Kidney (tissue), 14 donors: ENCODE data around the gene FHL2. TPM values are rescaled to one million over a fixed set of nuclear protein-coding genes. Genes with fewer than 3 reads are reported as not detected.

ENCODE experiments used
- DNase-seq, 5 donors: peaks; one replicate each; pipeline ENCODE4 v3.0.0-alpha.2; 2013 to 2020
- FAIRE-seq: peaks from 2 replicates; lab custom pipeline; 2012; peaks lifted over from hg19 to GRCh38; lab: Jason Lieb, UNC
- H3K27ac ChIP-seq, 2 donors: one replicate each; pipeline ENCODE4 v1.7.0; 2013; ENCODE audit warnings: low read depth in 2 of 2, low read length in 2 of 2, inconsistent platforms in 1 of 2
- H3K27me3 ChIP-seq: one replicate; pipeline ENCODE4 v1.7.1; 2013; ENCODE audit warnings: low read length, inconsistent platforms; ENCODE audit not compliant: control insufficient read depth, insufficient read depth
- H3K36me3 ChIP-seq, 3 donors: one replicate each; pipeline versions ENCODE4 v1.7.0 to v1.7.1; 2013; ENCODE audit warnings: low read length in 3 of 3, control low read depth in 1 of 3, inconsistent platforms in 1 of 3; ENCODE audit not compliant: insufficient read depth in 3 of 3, control insufficient read depth in 2 of 3
- H3K4me1 ChIP-seq, 3 donors: one replicate each; pipeline versions ENCODE4 v1.7.0 to v1.7.1; 2013; ENCODE audit warnings: low read length in 3 of 3, inconsistent platforms in 1 of 3, low read depth in 1 of 3; ENCODE audit not compliant: control insufficient read depth in 2 of 3, insufficient read depth in 2 of 3
- H3K4me3 ChIP-seq, 3 donors: one replicate each; pipeline versions ENCODE4 v1.7.0 to v1.8.1; 2013; ENCODE audit warnings: low read length in 3 of 3, control low read depth in 1 of 3, inconsistent platforms in 1 of 3
- H3K9ac ChIP-seq, 3 donors: one replicate each; pipeline versions ENCODE4 v1.7.0 to v1.7.1; 2013; ENCODE audit warnings: low read length in 3 of 3, control low read depth in 1 of 3, inconsistent platforms in 1 of 3
- H3K9me3 ChIP-seq, 3 donors: one replicate each; pipeline versions ENCODE4 v1.7.0 to v1.7.1; 2013; ENCODE audit warnings: low read length in 3 of 3, control low read depth in 1 of 3, inconsistent platforms in 1 of 3; ENCODE audit not compliant: control insufficient read depth in 2 of 3, insufficient read depth in 1 of 3
- intact Hi-C: fragments of 100-400 bp; cut with DNase I; formaldehyde crosslinking; loops from one replicate; pipeline ENCODE4 v1.11.1; 2022
- polyA plus RNA-seq: library from polyadenylated mRNA; stranded (reverse); fragments of 350-450 nt; fragmentation: Illumina TruSeq; extraction: RNeasy Lipid Tissue Mini Kit (QIAGEN cat#74804); gene quantifications from one replicate; pipeline ENCODE4 v1.2.3, GENCODE V29; 2014; ENCODE audit warnings: low read depth, low replicate concordance; ENCODE audit not compliant: insufficient read depth
- total RNA-seq: library from RNA; stranded (reverse); fragmentation: NEBNext Ultra II Directional; extraction: Animal tissue kit (Norgen Biotek cat#: 25700); gene quantifications from one replicate; pipeline ENCODE4 v1.2.1, GENCODE V29; 2021
- TF ChIP-seq, protein P1 (sequence below): IDR thresholded peaks from 3 replicates; pipeline ENCODE4 v1.5.1; 2012; ENCODE audit warnings: mild to moderate bottlenecking, moderate library complexity, borderline replicate concordance; ENCODE audit not compliant: insufficient read depth; ENCODE audit errors: extremely low read depth
- donor health status: control.
- donor health status: control.
- donor health status: control.
- donor health status: control.
- donor health status: control.
- donor health status: DM: yes; HTN: yes; CAD: no.
- donor health status: Normal renal cell carcinoma (clear cell type).

FHL2 gene
- total and polyA plus RNA-seq, 2 donors from 2014 or later: 23.4 to 75.9 TPM

DNA sequence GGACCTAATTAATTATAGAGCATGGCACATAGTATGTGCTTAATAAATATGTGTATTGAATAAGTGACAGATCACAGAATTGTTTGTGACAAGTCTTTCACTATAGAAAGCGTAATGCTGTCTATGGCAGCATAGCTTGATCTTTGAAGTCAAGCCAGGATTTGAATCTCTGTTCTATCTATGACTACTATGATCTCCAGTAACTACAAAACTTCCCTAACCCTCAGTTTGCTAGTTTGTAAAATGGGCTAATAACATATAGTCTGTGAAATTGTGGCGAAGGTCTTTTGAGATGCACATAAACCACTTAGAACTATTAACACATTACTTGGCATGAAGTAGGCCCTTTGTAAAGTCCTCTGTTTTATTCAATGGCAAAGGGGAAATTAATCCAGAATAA lies 4.0 kb upstream of the FHL2 start:
- H3K27ac ChIP-seq: no peak overlapping the region

DNA sequence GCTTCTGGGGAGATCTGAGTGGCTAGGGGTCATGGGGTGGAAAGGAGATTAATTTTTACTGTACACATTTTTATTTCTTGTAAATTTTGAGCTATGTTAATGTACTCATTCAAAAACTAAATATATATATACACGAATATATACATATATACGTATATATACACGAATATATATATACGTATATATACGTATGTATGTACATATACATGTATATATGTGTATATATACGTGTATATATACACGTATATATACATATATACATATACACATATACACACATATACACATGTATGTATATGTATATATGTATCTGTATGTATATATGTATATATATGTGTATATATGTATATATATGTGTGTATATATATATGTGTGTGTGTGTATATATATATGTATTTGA lies 3.0 kb upstream of the FHL2 start:
- TF ChIP-seq, protein P1, sequence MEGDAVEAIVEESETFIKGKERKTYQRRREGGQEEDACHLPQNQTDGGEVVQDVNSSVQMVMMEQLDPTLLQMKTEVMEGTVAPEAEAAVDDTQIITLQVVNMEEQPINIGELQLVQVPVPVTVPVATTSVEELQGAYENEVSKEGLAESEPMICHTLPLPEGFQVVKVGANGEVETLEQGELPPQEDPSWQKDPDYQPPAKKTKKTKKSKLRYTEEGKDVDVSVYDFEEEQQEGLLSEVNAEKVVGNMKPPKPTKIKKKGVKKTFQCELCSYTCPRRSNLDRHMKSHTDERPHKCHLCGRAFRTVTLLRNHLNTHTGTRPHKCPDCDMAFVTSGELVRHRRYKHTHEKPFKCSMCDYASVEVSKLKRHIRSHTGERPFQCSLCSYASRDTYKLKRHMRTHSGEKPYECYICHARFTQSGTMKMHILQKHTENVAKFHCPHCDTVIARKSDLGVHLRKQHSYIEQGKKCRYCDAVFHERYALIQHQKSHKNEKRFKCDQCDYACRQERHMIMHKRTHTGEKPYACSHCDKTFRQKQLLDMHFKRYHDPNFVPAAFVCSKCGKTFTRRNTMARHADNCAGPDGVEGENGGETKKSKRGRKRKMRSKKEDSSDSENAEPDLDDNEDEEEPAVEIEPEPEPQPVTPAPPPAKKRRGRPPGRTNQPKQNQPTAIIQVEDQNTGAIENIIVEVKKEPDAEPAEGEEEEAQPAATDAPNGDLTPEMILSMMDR: no peak
- intact Hi-C loops: no loop called here
- Histone ChIP-seq H3K4me1 (peaks cover 0 to 4% (median 0%) of the 10 kb centered on the region in 3 donors), H3K9ac (no peak overlapping the region), H3K27me3 (no peaks in the 10 kb centered on the region), H3K9me3 (no peaks in the 10 kb centered on the region), H3K4me3 (no peak overlapping the region), H3K36me3 (no peaks in the 10 kb centered on the region), H3K27ac (no peak overlapping the region)
- no peak for DNase-seq
- no peak for FAIRE-seq

More for the DNA sequence above, 4.0 kb upstream of the FHL2 start:
- H3K4me3 ChIP-seq: no peak overlapping the region
- peaks cover 0 to 4% (median 0%) of the 10 kb centered on the region in 3 donors for H3K4me1 ChIP-seq
- DNase-seq: no peak
- H3K9ac ChIP-seq: no peak overlapping the region
- H3K36me3 ChIP-seq: no peaks in the 10 kb centered on the region
- intact Hi-C loops: no loop called here
- H3K27me3 ChIP-seq: no peaks in the 10 kb centered on the region
- FAIRE-seq: no peak
- no peaks in the 10 kb centered on the region for H3K9me3 ChIP-seq
- TF ChIP-seq, protein P1: no peak

DNA sequence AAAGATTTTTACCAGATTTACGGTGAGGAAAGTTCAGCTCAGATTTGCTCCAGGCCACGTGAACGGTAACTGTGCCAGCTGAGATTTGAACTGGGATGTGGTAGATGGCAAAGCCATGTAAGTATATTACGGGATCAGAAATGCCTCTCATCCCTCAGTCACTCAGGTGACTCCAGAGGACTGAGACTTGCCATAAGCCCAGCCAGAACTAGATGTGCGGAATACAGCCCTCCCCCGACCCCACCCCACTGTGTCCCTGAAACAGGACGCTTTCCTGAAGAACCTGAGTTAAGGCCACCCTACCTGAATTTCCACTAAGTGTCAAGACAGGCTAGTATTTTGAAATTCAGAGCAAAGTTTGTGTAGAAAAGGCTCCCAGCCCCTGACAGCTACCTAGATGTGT lies 1.3 kb upstream of the FHL2 start:
- DNase-seq (no peak), FAIRE-seq (no peak)
- H3K9me3 ChIP-seq: no peaks in the 10 kb centered on the region
- no peaks in the 10 kb centered on the region for H3K36me3 ChIP-seq
- peaks cover 0 to 6% (median 5%) of the 10 kb centered on the region in 3 donors for H3K4me1 ChIP-seq
- H3K9ac ChIP-seq: no peak overlapping the region
- TF ChIP-seq, protein P1: no peak
- no peak overlapping the region for H3K4me3 ChIP-seq
- H3K27ac ChIP-seq: no peak overlapping the region
- intact Hi-C loops: no loop called here
- no peaks in the 10 kb centered on the region for H3K27me3 ChIP-seq
